NCI-H128 (cell line): ENCODE measurements around the gene FAM53B.

Experiments
- DNase-seq: peaks from one replicate; lab custom pipeline; 2025; ENCODE audit not compliant: unreplicated experiment; lab: John Stamatoyannopoulos, UW

FAM53B gene

DNA sequence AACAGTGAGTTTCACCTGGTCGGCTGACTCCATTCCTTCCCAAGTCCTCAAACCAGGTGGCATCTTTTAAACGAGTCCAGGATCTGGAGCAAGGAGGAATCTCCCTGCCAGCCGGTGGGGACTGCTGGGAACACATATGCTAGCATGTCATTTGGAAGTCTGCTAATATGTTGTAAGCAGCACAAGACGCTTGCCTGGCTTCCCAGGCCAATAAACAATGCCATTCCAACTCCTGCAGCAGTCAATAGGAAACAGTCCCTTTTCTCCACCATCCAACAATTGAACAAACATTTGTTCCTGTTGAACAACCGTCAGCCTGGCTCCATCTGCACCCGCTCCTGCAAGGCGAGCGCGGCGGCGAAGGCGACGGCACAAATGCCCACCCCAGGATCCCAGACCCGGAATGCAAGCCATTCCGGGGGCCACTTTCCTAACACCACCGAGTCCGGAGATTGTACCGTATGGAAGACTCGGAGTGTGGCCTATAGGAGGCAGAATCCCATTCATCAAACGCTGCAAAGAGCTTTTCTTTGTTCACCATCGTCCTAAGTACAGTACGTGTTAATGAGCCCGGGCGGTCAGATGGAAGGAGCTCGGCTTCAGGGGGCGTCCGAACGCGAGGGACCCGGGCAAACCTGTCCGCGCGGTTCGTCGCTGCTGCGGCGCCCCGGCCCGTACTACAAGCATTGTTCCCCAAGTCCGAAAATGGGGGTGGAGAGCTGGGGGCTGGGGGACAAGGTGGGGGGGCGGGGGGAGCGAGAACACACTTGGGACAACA is 1.6 kb downstream of the FAM53B start:
- DNase-seq = no peak

DNA sequence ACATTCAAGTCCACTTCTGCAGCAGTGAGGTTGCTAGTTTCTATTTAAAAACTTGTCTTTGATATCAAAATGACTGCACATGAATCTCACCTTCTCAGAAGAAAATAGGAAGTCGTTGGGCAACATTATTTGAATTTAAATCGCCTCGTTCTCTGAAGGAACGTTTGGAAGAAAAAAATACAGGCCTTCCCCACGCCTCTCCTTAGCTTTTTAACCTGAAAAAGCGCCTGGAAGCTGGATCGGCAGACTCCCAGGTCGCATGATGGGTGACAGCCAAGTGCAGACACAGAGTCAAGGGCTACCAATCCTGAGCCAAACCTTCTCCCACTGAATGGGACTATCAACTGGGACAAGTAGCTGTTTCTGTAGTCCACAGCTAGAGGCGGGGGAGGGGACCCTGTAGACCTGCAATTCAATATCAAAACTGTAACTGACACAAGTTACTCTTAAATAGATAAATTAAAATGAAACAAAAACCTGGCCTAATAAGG is 2.2 kb downstream of the FAM53B start:
- no peak for DNase-seq

DNA sequence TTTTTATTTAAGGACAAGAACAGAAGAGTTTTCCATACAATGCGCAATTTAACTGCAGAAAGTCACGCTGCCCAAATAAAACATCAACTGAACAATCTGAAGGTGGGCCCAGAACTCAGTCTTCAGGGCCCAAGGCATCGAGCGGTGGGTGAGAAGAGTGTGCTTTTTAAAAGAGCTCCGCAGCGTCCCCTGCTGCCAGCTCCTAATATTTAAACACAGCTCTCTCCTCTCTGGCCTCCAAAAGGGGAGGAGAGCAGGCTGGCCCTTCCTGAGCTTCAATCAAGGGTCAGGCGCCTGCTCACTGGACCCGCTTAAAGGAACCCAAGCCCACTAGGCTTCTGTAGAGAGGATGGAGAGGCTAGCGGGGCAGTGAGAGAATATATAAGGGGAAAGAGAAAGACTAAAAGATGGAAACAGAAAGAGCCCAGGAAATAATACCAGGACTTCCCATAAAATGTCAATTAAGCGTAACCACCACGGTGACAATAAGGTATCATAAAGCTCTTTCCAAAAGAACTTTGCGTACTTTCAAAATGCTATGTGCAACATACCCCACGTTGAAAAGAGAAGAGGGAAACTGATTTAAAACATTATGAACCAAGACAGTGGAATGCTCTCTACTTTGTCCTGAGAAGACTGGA is 2.8 kb downstream of the FAM53B start:
- DNase-seq = peak; percentile 23

DNA sequence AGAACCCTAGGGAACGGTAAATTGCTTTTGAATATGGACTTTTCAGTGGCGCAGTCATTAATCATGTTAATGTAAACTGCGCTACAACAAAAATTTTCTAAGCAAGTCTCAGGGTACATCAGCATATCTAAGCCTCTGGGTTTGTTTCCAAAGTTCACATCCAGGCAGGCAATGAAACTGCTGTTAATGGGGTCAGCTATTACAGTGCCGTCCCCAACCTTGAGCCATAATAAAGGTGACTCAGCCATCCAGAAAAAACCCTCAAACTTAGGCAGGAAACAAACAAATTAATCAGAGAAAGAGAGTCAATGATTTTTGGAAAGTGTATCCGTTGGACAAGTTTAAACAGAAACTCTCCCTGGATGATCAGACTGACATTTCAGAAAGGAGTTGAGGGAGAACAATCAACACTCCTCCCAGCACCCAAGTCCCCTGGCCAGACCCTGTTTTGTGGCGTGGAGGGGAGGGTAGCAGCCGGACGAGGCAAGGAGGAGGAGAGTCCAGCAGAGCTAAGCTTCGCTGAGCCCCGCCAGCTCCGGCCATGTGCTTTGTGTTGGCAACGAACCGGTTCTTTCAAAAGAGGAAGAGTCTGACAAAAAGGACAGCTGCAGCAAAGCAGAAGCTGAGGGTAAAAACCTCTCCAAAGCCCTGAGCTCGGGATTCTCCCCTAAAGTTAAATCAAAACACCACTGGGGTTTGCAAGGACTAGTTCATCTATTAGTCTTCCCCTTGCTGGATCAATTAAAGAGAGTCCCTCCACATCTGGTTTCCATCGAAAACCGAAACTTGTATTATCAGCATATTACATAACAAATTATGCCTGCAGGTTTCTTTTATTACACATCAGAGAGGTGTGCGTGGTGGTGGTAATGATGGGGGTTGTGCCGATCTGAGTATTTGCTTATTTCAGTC is 3.6 kb downstream of the FAM53B start:
- DNase-seq = no peak

DNA sequence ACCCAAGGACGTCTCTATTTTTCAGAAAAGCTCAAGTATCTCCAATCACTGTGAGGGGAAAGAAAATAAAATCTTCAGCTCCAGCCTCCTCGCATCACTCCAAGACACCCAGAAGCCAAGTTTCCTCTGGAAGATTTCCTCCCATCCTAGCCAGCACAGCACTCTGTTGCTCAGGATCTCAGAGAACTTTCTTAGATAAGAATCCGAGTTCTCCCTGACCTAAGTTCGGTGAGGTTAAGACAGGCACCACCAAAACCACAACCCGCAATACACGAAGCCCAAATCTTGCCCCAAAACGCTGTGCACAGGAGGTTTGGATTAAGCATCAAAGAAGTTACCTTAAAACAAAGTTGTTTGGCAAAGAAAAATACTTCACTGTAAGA is 4.2 kb downstream of the FAM53B start:
- no peak for DNase-seq

DNA sequence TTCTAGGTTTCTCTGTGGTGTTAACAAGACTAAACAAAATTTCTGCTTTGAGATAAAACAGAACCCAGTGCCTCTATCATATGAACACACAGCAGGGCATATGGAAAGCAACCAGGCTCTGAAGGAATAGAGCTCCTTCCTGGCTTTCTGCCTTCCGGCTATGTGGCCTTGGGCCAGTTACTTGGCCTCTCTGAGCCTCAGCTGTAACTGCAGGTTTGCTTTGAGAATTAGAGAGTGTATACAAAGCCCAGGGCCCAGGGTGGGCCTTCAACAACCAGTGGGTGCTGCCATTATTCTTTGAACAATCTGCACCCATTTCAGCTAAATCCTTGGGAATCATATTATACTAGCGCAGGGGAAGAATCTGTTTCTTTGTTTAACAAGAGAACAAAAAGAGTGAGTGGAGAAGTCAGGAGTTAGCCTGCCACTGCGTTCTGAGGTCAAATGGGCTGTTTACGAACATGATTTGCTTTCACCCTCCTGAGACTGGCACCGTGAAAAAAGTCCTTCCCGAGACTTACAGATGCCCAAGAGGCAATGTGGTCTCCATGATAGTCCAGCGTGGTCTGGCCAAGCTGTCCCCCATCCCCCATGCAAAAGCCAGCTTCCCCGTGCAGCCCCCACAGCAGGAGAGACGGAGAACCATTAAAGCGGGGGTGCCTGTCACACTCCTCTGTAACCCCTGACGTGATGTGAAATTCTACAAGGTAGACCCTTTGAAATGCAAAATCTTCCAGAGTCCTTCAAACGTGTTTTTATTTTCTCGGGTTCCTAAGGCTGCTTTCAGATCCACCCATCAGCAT is 4.9 kb downstream of the FAM53B start:
- DNase-seq = no peak

DNA sequence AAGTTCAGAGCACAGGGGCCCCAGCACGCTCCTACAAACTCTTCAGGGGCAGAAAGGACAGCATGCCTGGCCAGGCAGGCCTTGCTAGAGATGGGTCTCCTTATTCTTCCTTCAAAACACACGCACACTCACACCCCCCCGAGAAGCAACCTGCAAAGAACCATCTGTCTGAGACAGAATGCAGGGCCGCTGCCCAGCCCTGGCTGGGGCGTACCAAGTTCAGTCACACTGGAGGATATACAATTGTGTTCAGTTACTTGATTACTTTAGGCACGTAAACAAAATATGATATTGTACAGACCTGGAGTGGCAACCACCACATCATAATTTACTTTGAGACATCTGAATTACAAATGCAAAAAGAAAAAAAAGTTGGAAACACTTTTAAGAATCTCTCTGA is 5.7 kb downstream of the FAM53B start:
- no peak for DNase-seq

DNA sequence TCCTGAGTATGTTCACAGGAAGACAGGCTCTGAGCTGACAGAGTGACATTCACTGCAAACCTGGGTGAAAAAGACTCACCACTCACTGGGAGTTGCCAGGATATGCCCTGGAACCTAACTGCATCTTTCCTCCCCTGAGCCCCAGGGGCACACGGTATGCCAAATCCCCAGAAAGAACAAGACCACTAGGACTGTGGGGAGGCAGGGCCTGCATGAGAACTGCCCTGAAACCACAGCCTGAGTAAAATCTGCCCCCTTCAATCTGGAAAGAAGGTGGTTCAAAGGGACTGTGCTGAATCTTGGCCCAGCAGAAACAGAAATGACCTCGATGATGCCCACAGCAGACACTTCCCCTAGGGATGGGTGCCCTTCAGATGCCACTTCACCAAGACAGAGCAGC is 6.5 kb downstream of the FAM53B start:
- DNase-seq = no peak

DNA sequence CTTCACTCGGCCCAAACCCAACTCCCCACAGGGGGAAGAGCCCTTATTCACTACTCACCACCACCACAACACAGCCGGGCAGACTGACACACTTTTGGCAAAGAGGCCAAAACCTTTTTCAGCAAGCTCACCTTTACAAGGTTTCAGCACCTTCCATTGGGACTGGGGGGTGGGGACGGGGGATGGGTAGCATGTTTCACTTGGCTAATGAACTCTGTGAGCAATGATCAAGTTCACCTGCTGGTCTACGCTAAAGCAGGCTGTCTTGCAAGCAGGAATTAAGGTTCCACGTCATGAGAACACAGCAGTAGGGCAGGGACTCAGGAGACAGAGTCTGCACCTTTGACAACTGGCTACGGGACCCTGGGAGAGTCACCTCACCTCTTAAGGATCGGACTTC is 7.0 kb downstream of the FAM53B start:
- no peak for DNase-seq

DNA sequence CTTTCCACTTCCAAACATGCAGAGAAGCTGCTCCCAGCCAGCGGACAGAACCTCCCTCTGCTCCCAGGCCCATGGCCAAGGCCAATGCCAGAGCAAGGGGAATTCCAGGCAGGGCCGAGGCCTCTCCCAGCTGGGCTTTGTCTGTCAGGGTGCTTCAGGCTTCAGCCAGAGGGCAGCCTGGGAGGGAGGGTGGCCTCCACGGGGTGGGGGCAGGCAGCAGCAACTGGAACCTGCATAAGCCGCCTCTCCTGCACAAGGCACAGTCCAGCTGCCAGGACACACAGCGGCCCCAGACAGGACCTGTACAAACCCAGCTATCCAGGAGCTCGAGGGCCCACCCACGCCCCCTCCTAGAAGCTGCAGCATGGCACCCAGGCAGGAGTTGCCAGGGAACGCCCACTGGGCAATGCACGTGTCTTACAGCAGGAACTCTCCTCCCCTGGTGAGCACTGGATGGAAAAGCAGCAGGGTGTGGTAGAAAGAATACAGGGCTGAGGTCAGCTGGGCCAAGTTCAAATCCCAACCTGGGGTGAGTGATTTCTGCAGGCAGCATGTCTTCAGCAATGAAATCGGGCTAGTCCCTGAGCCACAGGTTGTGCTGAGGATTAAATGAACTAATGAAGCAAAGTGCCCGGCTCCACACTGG is 7.6 kb downstream of the FAM53B start:
- DNase-seq = no peak

DNA sequence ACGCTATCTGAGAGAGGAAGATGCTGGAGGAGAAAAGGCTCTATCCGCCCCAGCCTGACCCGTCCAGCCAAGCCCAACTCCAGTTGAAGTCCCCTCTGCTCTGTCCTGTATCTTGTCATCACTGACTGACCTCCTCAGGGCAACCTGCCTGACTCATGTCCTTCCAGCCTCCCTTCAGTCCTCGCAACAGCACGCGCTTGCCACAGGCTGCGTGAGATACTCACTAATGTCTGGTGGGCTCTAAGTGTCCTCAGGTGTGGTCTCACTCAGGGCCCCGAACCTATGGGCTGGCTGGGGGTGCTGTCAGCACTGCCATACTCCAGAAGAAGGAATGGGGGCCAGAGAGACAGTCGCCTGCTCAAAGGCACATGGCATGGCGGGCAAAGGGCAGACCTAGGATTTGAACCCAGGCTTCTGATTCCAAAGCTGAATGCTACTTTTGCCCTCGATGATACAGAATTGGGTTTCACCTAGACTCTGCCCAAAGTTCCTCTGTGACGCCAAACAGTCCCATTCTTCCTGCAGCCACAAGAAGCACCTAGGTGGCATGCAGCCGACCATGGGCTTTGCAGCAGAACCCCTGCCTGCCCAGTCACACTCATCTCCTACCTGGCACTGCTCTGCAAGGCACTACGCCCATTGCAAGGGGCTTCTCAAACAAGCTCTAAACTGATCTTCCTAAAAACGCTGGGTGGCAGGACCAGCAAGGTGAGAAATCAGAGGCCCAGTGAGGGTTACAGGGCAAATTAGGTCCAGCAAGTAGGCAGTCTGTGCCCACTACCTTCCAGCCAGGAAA is 8.5 kb downstream of the FAM53B start:
- no peak for DNase-seq

DNA sequence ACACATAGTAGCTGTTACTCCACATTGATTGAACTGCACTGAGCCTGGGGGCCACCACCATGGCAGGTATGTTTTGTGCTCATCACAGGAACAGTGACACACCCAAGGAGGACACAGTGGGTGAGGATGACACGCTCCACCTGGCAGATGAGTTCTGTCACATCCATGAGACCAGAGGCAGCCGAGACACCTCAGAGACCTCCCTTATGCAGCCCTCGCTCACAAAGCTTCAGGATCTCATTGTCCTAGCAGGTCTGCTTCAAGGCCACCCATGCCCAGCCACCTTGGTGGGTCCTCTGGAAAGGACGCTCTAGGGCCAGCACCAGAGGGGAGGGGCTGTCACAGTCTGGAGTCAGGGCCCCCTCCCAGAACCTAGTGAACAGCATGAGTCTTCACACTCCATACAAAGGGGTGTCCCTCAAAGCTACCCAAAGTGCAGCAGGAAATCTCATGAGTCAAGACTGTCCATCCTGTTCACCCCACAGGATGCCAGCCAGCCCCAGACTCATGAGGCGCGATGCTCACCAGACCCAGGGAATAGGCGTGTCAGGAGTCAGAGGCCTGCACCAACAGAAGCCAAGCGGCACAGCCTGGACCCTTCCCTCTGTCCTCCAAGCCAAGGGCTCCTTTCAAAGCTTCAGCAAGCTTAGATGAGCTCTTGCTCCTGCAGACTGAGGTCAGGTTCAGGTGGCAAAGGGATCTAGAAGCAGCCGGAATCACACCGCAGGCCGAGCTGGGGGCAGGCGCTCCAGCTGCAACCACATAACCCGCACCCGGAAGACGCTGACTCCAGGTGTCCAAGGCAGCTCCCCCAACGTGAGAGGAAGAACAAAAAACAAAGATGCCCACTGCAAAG is 9.6 kb downstream of the FAM53B start:
- DNase-seq = no peak

DNA sequence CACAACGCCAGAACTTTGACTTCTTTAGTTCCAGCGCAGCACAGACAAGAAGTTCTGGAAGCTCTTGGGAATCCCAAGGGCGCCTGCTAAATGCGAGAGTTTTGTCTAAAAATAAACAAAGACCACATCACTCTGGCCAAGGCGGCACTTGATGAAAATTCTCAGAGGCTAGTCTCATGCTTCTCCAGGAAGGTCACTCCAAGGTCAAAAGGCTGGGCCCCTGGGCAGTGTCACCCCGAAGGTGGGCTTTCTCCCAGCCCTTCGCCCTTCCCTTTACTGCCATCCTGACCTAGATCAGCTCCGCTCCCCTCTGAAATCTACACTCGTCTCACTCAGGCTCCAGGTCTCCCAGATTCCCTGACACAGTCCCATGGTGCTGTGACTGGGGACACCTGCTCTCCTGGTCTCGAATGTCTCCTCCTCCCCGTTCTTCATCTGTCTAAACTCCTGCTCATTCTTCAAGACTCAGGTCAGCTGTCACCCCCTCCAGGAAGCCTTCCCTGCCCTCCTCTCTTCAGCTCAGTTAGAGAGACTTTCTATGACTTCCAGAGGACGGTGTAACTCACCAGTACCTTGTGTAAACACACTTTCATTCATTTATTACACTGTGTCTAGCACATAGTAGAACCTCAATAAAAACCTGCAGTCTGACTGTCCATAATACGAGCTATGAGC is 10.5 kb downstream of the FAM53B start:
- DNase-seq = no peak

DNA sequence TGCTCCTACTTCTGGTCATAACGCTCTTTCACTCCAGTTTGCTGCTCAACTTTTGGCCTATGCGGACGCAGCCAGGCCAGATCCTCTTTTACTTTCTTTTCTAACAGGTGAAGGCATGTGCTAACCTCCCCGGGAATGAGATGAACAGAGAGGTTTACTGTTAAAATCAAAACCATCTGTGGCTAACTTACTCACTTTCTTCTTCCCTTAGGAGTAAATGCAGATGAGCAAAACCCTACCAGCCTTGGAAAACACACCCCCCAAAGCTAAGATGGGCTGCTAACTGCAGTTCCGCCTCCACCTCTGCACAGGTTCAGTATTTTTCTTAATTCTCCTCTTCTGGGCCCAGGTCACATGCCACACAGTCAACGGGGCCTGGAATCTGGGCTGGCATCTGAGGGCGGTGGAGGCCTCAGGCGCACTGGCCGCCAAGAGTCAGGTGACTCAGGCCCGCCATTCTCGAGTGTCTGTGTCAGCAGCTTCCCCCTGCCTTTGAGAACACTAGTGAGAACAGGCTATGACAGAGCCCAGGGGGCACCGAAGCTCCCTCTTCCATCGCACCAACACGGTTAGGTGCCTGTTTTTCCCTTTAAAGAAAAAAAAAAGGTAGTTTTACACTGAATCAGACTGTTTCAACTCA is 11.1 kb downstream of the FAM53B start:
- no peak for DNase-seq

DNA sequence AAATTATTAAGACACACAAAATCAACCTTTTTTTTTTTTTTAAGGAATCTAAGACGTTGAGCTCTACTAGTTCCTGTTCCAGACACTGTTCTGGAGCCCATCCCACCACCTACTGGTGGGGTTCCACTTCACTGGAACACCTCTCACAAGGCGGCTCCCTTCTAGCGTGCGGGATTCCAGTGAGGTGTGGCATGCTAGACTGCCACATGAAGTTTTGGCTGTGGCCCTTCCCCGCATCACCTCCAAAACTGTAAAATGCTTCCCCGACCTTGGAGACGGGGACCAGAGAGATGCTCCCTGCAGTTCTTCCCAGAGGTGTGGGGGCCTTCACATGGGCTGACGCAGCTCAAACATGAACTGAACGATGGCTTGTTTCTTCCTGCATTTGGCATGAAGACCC is 12.6 kb downstream of the FAM53B start:
- DNase-seq = no peak

DNA sequence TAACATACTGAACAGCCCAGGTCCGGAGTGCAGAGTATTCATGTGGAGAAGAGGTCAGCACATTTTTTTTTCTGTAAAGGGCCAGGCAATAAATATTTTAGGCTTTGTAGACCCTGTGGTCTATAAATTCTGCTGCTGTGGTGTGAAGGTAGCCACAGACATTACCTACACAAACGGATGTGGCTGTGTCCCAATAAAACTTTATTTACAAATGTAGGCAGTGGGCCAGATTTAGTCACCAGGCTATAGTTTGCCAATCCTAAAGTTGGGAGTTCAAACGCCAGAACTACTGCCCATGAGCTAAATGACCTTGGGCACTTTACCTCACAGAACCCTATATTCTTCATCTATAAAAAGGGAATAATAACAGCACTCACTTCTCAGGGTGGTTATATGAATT is 13.4 kb downstream of the FAM53B start:
- no peak for DNase-seq

DNA sequence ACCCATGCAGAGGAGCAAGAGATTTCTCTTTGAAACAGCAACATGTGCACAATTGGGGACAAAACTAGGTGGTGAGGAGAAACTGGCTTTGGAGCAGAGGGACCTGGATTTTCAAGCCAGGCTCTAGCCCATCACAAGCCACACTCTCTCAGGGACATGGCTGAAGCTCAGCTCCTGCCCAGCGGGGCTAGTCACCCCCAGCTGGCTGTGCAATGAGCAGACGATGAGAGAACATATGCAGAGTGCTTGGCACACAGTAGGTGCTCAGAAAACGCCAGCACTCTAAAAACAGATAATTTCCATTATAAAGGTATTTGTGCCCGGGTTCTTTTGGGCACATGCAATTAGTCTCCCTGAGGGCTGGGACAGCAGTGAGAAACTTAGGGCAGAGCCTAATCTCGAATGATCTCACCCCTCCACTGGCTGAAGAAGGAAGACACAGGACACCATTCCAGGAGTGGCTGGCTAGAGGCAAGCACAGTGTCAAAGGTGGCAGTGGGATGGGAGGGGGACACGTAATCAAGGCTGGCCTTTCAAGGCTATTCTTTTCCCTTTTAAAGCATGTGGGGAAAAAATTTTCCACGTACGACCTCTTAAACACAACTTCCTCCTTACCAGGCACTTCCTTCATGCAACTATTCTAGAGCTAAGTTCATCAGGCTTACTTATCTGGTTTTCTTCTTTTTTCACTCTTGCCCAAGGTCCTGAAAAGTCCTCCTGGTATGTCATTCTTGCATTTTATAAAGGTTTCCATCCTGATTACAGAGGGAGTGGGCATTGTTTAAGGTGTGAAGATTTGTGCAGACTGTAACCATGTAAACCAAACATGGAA is 15.1 kb downstream of the FAM53B start:
- DNase-seq = no peak
